SK-N-SH treated with all-trans-retinoic acid at 6 μM for 48 hours (cell line): Measurements from ENCODE around the gene TNNC2.

ENCODE experiments used
- BACH2 ChIP-seq: fragments of 250-450 bp; sonication (Bioruptor Pico); IDR thresholded peaks from 2 replicates; pipeline ENCODE4 v1.9.0; 2021; ENCODE audit warnings: mild to moderate bottlenecking, borderline replicate concordance
- CREB5 ChIP-seq: fragments of 250-450 bp; sonication (Bioruptor Pico); IDR thresholded peaks from 2 replicates; pipeline ENCODE4 v1.5.1; 2020; ENCODE audit warnings: low read depth, mild to moderate bottlenecking, moderate library complexity
- ISL1 ChIP-seq: fragments of 250-450 bp; sonication (Bioruptor Pico); IDR thresholded peaks from 2 replicates; pipeline ENCODE4 v2.1.2; 2022; ENCODE audit warnings: mild to moderate bottlenecking, moderate library complexity
- PPARA ChIP-seq: fragments of 250-450 bp; sonication (Bioruptor Pico); IDR thresholded peaks from 2 replicates; pipeline ENCODE4 v1.5.0; 2020; ENCODE audit warnings: mild to moderate bottlenecking, borderline replicate concordance
- ZNF565 ChIP-seq: fragments of 450-650 bp; formaldehyde crosslinking; conservative IDR thresholded peaks from 2 replicates; pipeline ENCODE4 v1.5.0; 2020; ENCODE audit warnings: low read depth, mild to moderate bottlenecking, moderate library complexity
- ZNF8 ChIP-seq: fragments of 450-650 bp; formaldehyde crosslinking; IDR thresholded peaks from 2 replicates; pipeline ENCODE4 v1.5.0; 2020; ENCODE audit warnings: mild to moderate bottlenecking, moderate library complexity
- TF ChIP-seq, protein P1 (sequence below): fragments of 250-450 bp; sonication (Bioruptor Pico); IDR thresholded peaks from 2 replicates; pipeline ENCODE4 v1.8.0; 2021; ENCODE audit warnings: low read depth, mild to moderate bottlenecking, moderate library complexity, borderline replicate concordance

DNA sequence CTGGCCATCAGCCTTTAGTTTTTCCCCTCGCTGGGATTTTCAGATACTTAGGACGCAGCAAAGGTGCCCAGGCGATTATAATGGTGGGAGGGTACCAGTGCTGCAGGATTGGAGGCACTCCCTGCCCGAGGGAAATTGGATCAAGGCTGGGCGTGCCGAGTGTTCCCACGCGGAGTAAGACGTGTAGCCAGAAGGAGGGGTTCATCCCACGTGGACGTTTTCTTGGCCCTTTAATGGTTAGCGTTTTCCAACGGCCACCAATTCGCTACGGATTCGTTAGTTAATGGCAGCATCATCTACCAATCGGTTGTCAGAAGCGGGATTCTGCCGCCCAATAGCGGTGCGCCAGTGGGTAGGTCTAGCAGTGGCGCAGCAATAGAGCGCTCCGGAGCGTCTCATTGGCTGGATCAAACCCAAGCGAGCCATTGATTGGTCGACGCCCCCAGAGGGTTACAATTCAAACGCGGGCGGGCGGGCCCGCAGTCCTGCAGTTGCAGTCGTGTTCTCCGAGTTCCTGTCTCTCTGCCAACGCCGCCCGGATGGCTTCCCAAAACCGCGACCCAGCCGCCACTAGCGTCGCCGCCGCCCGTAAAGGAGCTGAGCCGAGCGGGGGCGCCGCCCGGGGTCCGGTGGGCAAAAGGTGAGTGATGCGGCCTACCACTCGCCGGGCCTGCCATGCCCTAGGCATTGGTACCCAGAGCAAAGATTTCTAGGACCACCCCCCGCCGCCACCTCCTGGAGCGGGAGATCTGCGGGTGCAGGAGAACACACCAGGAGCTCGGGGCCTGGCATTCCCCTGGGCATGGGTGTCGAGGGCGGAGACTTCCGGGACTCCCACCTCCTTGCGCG is 14.7 kb downstream of the TNNC2 start, which contains the start of gene UBE2C:
- TF ChIP-seq PPARA (CRISPR knock-in tag) (no peak), CREB5 (CRISPR knock-in tag) (no peak), BACH2 (no peak), ISL1 (no peak), ZNF8 (no peak), ZNF565 (CRISPR knock-in tag) (no peak)
- TF ChIP-seq, protein P1, sequence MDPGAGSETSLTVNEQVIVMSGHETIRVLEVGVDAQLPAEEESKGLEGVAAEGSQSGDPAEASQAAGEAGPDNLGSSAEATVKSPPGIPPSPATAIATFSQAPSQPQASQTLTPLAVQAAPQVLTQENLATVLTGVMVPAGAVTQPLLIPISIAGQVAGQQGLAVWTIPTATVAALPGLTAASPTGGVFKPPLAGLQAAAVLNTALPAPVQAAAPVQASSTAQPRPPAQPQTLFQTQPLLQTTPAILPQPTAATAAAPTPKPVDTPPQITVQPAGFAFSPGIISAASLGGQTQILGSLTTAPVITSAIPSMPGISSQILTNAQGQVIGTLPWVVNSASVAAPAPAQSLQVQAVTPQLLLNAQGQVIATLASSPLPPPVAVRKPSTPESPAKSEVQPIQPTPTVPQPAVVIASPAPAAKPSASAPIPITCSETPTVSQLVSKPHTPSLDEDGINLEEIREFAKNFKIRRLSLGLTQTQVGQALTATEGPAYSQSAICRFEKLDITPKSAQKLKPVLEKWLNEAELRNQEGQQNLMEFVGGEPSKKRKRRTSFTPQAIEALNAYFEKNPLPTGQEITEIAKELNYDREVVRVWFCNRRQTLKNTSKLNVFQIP (CRISPR knock-in tag) = no peak
